Hepatocyte (in vitro differentiated cells): Measurements from ENCODE around the gene RAB43.

ENCODE experiments used
- CTCF ChIP-seq: fragments of 200-600 bp; sonication (generic); IDR thresholded peaks from 2 replicates; pipeline ENCODE4 v1.5.1; 2016; ENCODE audit warnings: antibody characterized with exemption, mild to moderate bottlenecking; ENCODE audit not compliant: poor library complexity
- EZH2phosphoT487 ChIP-seq: fragments of 200-600 bp; sonication (generic); IDR thresholded peaks from one replicate; pipeline ENCODE4 v1.6.1; 2018; ENCODE audit warnings: antibody characterized with exemption, mild to moderate bottlenecking, low read depth, moderate library complexity; ENCODE audit not compliant: unreplicated experiment, severe bottlenecking

GRCh38 chr3:129106320-129106719, 15.3 kb downstream of the RAB43 start:
- no peak for TF ChIP-seq CTCF
- no peak for TF ChIP-seq EZH2phosphoT487
